Measurements from ENCODE around the gene GNAO1.

Gene GNAO1

DNA sequence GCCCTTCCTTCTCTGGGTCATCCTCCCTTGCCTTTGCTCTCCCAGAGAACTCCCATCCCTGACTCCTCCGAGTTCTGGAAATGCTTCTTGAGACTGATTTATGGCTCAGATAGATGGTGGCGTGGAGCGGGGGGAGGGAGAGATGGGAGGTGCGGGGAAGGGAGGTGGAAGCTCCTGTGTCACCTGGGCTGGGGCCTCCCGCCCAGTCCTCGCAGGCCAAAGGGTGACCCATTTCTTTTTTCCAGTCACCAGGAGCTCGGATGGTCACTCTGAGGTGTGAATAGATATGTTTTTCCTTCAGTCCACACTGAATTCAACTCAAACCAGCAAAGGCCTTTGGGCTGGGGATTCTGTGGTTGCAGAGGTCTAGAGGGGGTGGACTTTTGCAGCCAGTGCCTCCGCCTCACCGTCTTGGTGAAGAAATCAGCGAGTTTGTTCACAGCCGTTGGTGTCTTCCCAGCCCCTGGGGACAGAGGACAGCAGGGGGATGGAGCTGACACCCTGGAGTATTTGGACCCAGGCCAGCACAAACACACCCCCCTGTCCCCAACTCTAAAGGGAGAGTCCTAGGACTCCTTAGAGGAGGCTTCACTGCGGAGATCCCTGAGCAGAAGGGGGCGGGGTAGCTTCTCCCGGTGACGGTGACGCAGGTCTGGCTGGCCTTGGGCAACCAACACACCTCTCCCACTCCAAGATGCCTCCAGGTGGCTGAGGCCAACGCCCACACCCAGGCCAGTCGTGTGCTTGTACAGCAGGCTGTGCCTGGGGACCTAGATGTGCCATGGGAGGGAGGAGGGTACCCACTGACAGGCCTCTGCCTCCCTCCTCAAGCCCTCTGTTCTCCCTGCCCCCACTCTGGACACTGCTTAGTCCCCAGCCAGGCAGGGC lies 153.5 kb downstream of the GNAO1 start:
- no peak overlapping the region for H3K4me3 ChIP-seq (ENCODE audit: low read depth, low read length)
- TF ChIP-seq, protein P1, sequence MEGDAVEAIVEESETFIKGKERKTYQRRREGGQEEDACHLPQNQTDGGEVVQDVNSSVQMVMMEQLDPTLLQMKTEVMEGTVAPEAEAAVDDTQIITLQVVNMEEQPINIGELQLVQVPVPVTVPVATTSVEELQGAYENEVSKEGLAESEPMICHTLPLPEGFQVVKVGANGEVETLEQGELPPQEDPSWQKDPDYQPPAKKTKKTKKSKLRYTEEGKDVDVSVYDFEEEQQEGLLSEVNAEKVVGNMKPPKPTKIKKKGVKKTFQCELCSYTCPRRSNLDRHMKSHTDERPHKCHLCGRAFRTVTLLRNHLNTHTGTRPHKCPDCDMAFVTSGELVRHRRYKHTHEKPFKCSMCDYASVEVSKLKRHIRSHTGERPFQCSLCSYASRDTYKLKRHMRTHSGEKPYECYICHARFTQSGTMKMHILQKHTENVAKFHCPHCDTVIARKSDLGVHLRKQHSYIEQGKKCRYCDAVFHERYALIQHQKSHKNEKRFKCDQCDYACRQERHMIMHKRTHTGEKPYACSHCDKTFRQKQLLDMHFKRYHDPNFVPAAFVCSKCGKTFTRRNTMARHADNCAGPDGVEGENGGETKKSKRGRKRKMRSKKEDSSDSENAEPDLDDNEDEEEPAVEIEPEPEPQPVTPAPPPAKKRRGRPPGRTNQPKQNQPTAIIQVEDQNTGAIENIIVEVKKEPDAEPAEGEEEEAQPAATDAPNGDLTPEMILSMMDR (IDR thresholded peaks at IDR 0.05; ENCODE audit: low read depth, low read length), result no peak

DNA sequence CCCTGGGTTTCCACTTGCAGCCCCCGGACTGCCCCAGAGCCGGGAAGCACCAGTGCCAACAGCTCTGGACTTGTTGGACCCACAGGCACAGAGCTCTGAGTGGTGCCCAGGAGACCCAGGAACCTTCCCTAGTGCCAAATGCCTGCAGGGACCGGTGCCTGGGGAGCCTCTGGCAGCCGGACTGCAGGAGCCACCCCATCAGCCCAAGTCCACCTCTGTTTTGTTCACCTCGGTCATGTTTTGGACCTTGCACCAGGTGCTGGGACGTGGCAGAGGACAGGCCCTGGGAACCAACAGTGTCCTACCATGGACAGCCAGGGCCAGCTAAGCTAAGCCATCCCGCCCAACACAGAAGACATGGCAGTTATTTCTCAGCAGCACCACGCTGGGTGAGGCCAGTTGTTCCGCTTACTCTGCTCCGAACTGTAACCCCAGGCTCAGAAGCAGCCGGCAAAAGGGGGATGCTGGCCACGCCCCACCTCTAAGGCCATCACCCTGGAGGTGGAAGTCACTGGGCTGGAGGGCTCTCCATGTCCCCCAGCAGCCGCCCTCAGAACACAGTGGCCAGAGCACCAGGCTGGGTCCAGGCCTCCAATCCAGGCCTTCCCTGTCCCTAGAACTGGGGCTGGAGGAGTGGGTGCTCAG lies 154.2 kb downstream of the GNAO1 start:
- TF ChIP-seq, protein P1 (IDR thresholded peaks at IDR 0.05; ENCODE audit: low read depth, low read length), result no peak
- H3K4me3 ChIP-seq (ENCODE audit: low read depth, low read length), result no peak overlapping the region

DNA sequence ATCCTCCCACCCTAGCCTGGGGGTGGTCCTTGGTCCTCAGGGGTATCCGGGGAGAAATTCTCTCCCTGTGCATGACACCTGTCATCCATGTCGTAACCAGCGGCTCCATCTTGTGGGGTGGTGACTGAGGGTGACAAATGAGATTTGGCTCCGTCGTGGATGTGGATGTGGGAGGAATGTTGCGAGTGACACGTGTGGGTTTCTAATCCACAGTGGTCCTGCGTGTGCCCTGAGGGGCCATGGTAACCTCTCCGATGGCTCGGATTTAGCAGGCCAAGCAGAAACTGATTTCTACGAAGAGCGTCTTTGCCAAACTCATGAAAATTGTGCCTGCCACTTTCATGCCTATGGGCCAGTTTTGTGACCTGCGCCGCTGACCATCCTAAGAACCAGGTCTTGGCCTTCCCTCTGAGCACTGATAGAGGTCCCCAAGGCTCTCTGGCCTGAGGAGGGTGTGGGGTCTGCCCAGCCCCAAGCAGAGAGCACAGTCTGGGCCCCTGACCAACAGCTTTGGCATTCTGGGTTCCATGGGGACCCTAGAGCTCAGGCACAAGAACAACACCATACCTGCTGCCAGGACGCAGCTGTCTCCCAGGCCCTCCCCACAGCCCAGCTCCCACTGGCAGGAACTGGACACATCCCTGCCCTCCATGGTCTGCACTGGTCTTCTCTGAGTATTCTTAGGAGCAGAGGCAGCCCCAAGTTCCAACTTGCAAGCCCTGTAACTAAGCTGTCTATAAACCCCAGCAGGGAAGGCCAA lies 155.0 kb downstream of the GNAO1 start:
- H3K4me3 ChIP-seq (ENCODE audit: low read depth, low read length), result no peak overlapping the region
- TF ChIP-seq, protein P1 (IDR thresholded peaks at IDR 0.05; ENCODE audit: low read depth, low read length), result no peak

DNA sequence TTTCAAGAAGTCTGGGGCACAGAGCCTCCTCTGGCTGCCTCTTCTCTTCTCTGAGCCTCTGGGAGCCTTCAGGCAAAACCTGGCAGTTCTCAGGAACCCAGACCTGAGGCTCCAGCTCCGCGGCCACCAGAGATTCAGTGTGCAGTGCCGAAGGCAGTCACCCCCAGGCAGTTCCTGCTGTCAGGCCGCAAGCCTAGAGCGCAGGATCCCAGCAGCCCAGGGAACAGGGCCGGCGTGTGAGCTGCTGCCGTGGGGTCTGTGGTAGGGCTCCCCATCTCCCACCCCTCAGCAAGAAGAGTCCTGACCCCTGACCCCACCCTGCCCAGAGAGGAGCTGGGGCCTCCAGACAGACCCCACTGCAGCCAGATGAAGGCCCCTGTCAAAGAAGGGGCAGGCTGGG lies 155.9 kb downstream of the GNAO1 start:
- H3K4me3 ChIP-seq (ENCODE audit: low read depth, low read length), result no peak overlapping the region
- TF ChIP-seq, protein P1 (IDR thresholded peaks at IDR 0.05; ENCODE audit: low read depth, low read length), result no peak

DNA sequence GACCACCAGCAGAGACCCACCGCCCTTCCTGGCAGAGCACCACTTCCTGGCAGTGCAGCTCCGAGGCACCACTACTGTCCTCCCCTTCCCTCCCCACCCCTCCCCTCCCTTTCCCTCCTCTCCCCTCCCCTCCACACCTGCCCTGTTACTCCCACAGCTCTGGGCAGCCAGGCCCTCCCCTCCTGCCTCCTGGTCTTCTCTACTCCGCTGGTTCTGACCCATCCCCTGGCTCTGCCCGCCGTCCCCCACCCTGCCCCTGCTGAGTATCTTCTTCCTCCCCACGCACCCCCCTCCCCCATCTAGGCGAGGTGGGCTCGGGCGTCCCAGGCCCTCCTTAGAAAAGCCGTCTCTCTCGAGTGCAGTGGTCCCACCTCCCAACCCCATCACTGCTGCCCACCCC lies 156.4 kb downstream of the GNAO1 start:
- no peak overlapping the region for H3K4me3 ChIP-seq (ENCODE audit: low read depth, low read length)
- TF ChIP-seq, protein P1 (IDR thresholded peaks at IDR 0.05; ENCODE audit: low read depth, low read length), result no peak

DNA sequence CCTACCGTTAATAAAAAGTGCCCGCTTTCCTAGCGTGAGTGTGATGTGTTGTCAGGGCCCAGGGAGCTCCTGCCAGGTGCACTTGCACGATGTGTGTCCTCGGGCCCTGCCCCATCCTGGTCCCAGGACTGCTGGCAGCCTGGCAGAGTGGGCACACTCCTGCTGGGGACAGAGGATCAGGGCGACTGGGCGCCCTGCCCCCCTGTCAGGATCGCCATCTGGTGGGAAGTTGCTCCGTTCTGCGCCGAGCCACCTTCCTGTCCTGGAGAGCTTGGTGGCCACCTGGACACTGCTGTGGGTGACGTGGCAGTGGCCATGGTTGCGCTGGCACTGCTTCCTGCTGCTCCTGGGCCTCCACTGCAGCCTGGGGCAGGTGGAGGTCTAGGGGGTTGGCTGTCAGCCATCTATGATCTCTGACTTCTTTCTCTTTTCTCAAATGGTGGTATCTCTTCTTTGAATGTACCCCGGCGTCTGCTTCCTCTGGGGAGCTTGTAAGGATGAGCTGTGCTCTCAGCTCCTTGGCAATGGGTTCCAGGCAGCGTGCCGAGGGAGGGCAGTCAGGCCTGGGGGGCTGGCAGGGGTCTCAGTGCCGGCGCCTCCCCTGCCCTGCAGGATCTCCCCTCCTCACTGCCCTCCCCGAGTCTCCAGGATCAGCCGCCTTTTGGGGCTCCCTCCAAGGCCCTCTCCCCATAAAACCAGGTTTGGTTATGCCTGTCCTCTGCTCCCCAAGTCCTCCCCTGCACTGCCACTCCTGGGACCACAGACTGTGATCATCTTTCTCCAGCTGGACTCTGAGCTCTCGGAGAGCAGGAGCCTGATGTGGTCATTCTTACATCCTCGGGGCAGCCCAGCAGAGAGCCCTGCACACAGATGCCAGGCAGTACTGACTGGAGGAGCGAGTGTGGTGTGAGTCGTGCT lies 157.1 kb downstream of the GNAO1 start:
- TF ChIP-seq, protein P1 (IDR thresholded peaks at IDR 0.05; ENCODE audit: low read depth, low read length), result no peak

More for the DNA sequence above, 157.1 kb downstream of the GNAO1 start:
- H3K4me3 ChIP-seq (ENCODE audit: low read depth, low read length), result no peak overlapping the region
